GM19025 (cell line): ENCODE data around the gene OSTF1.

ENCODE experiments used
- ATAC-seq: cut with Tn5 transposase; IDR thresholded peaks from one replicate; pipeline ENCODE4 v1.9.1; 2021; ENCODE audit warnings: mild to moderate bottlenecking, low read depth, moderate library complexity; ENCODE audit not compliant: unreplicated experiment

The OSTF1 gene

GRCh38 chr9:75087824-75088645 lies at the start of gene OSTF1, which contains the start of gene NMRK1:
OSTF1 (plus strand) TSS chr9:75088514; CDS start chr9:75088693, 179 bp downstream.
NMRK1 (minus strand) TSS chr9:75088155; CDS start chr9:75083115, 5,040 bp downstream.
- peak; percentile 85 for ATAC-seq

GRCh38 chr9:75039009-75039408 lies 49.3 kb upstream of the OSTF1 start:
- ATAC-seq = no peak

- peak; percentile 82 for ATAC-seq
Observed at GRCh38 chr9:75039801-75040200, 48.5 kb upstream of the OSTF1 start.

- ATAC-seq = no peak
Observed at GRCh38 chr9:75041041-75041440, 47.3 kb upstream of the OSTF1 start.

- ATAC-seq = no peak
Observed at GRCh38 chr9:75046725-75047345, 41.5 kb upstream of the OSTF1 start.

- ATAC-seq = no peak
Observed at GRCh38 chr9:75047506-75047905, 40.8 kb upstream of the OSTF1 start.

- no peak for ATAC-seq
Observed at GRCh38 chr9:75051285-75051684, 37.0 kb upstream of the OSTF1 start.

- peak; percentile 77 for ATAC-seq
Observed at GRCh38 chr9:75053869-75054268, 34.4 kb upstream of the OSTF1 start.

- no peak for ATAC-seq
Observed at GRCh38 chr9:75054368-75055001, 33.8 kb upstream of the OSTF1 start.

GRCh38 chr9:75061169-75061568 lies 27.1 kb upstream of the OSTF1 start:
- ATAC-seq = no peak

- no peak for ATAC-seq
Observed at GRCh38 chr9:75063556-75064305, 24.6 kb upstream of the OSTF1 start.

- ATAC-seq = no peak
Observed at GRCh38 chr9:75064307-75065025, 23.8 kb upstream of the OSTF1 start.

GRCh38 chr9:75065510-75065909 lies 22.8 kb upstream of the OSTF1 start:
- ATAC-seq = no peak

- no peak for ATAC-seq
Observed at GRCh38 chr9:75067894-75068293, 20.4 kb upstream of the OSTF1 start.

GRCh38 chr9:75069171-75069570 lies 19.1 kb upstream of the OSTF1 start:
- ATAC-seq = no peak

- no peak for ATAC-seq
Observed at GRCh38 chr9:75071530-75072122, 16.7 kb upstream of the OSTF1 start.

GRCh38 chr9:75072895-75073294 lies 15.4 kb upstream of the OSTF1 start:
- no peak for ATAC-seq

GRCh38 chr9:75081632-75082031 lies 6.7 kb upstream of the OSTF1 start:
- ATAC-seq = no peak

- no peak for ATAC-seq
Observed at GRCh38 chr9:75083188-75083970, 4.9 kb upstream of the OSTF1 start.
